K562 treated with DMSO at 1 percent for 4 hours (cell line): ENCODE data around the gene HAPLN2. TPM values are rescaled to one million over a fixed set of nuclear protein-coding genes. Genes with fewer than 3 reads are reported as not detected.

Experiments
- total RNA-seq: library from RNA; unstranded; fragments of 300-600 nt; gene quantifications from 2 replicates; pipeline ENCODE4 v1.2.3, GENCODE V29; 2022; ENCODE audit not compliant: insufficient read depth

HAPLN2 gene
- 1.2 and 3.3 TPM in 2 replicates for total RNA-seq

GRCh38 chr1:156618853-156619581 is at the start of gene HAPLN2:
TSS of gene HAPLN2 (plus strand) at chr1:156619415. CDS start at chr1:156623491, 4,076 bp downstream.

GRCh38 chr1:156571919-156572662 is 47.1 kb upstream of the HAPLN2 start, which contains the start of gene IQGAP3:
TSS of gene IQGAP3 (minus strand) at chr1:156572565. CDS start at chr1:156572529, 36 bp downstream.

GRCh38 chr1:156579472-156579871 is 39.7 kb upstream of the HAPLN2 start, which contains the start of gene TTC24:
TSS of gene TTC24 (plus strand) at chr1:156579723. CDS start at chr1:156581365, 1,642 bp downstream.

GRCh38 chr1:156591432-156592157 is 27.6 kb upstream of the HAPLN2 start, which contains the start of gene NAXE:
TSS of gene NAXE (plus strand) at chr1:156591776. CDS start at chr1:156591805, 29 bp downstream.

DNA sequence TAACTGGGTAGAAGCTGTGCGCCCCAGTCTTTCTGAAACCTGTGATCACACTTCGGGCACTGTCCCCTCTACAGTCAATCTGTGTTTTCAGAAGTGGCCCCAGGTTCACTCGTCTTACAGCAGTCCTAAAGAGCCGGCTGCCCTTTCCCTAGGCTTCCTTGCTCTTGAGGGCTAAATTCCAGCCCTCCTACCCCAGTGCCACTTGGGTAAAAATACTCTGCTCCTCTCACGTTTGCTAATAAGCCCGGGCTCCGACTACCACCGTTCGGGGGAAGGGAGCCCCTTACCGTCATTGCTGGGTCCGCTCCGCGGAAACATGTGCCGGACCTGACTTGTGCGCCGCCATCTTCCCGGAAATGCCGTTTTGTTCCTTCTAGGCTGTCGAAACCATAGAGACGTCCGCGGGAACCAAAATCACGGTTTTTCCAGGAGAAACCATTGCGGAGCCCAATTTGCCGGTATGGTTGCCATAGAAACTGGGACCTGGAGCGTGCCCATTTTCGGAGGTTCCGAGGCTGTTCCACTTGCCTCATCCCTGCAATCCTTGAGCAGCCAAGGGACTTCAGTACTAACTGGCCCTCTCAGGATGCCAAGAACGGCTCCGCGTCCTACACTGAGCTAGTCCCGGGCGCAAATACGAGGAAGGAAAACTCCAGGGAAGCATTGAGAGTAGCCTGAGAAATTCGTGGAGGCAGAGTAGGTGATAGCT is 17.9 kb upstream of the HAPLN2 start, which contains the start of gene GPATCH4:
TSS of gene GPATCH4 (minus strand) at position 358 of the 709 bp plus-strand sequence.

GRCh38 chr1:156641761-156642264 is 22.6 kb downstream of the HAPLN2 start, which contains the start of gene BCAN:
TSS of gene BCAN (plus strand) at chr1:156642117. CDS start at chr1:156646055, 3,938 bp downstream.

Other genes with a start within 250 kb of the HAPLN2 start
- 11.7 and 13.0 TPM in 2 replicates for gene MEF2D, start 118.6 kb upstream of the HAPLN2 start, total RNA-seq
- 20.0 and 21.0 TPM in 2 replicates for gene IQGAP3, start 46.9 kb upstream of the HAPLN2 start, total RNA-seq
- gene TTC24, start 39.7 kb upstream of the HAPLN2 start, total RNA-seq, result not detected in 2 replicates
- gene NAXE, start 27.6 kb upstream of the HAPLN2 start, total RNA-seq, result 119 TPM in 2 replicates
- gene GPATCH4, start 17.9 kb upstream of the HAPLN2 start, total RNA-seq, result 8.8 and 9.0 TPM in 2 replicates
- 0.21 TPM in 1 of 2 replicates, not detected in the other for gene BCAN, start 22.7 kb downstream of the HAPLN2 start, total RNA-seq
- gene NES, start 58.0 kb downstream of the HAPLN2 start, total RNA-seq, result 7.0 and 9.8 TPM in 2 replicates
- gene CRABP2, start 86.2 kb downstream of the HAPLN2 start, total RNA-seq, result 7.7 TPM in 1 of 2 replicates, not detected in the other
- 47.9 and 64.7 TPM in 2 replicates for gene METTL25B, start 109.1 kb downstream of the HAPLN2 start, total RNA-seq
- 22.0 and 28.4 TPM in 2 replicates for gene ISG20L2, start 109.4 kb downstream of the HAPLN2 start, total RNA-seq
- gene MRPL24, start 121.7 kb downstream of the HAPLN2 start, total RNA-seq, result 19.0 and 38.5 TPM in 2 replicates
- 188 and 194 TPM in 2 replicates for gene HDGF, start 132.3 kb downstream of the HAPLN2 start, total RNA-seq
- 63.4 and 86.4 TPM in 2 replicates for gene PRCC, start 148.1 kb downstream of the HAPLN2 start, total RNA-seq
- 13.2 and 17.8 TPM in 2 replicates for gene SH2D2A, start 197.4 kb downstream of the HAPLN2 start, total RNA-seq
- 0.42 TPM in 1 of 2 replicates, not detected in the other for gene INSRR, start 239.7 kb downstream of the HAPLN2 start, total RNA-seq
- gene NTRK1, start 241.4 kb downstream of the HAPLN2 start, total RNA-seq, result 78.1 and 86.1 TPM in 2 replicates